Activated CD4-positive, alpha-beta T cell treated with anti-CD3 and anti-CD28 coated beads for 36 hours (primary cell): ENCODE measurements around the gene SORCS2. TPM values are rescaled to one million over a fixed set of nuclear protein-coding genes. Genes with fewer than 3 reads are reported as not detected.
A peak's percentile ranks its signal among the peaks of the same experiment; 100 is the strongest.

Experiments used
- ATAC-seq: fragments of 200-7000 bp; cut with Tn5 transposase; one replicate; pipeline ENCODE4 v1.10.0; 2021; ENCODE audit warnings: mild to moderate bottlenecking, moderate library complexity
- CTCF ChIA-PET: fragments of 350-600 bp; sonication (Branson Sonifier 250); formaldehyde crosslinking; loops from one replicate; lab custom pipeline; 2021; ENCODE audit warnings: antibody characterized with exemption; lab: Charles Lee
- POLR2A ChIA-PET: fragments of 350-600 bp; sonication (Branson Sonifier 250); formaldehyde crosslinking; loops from one replicate; lab custom pipeline; 2021; ENCODE audit warnings: antibody characterized with exemption, inconsistent platforms; lab: Charles Lee
- DNase-seq: peaks from one replicate; pipeline ENCODE4 v3.0.0-alpha.2; 2020
- H3K27ac Mint-ChIP-seq: one replicate; pipeline ENCODE4 v1.8.0; 2021; ENCODE audit warnings: mixed read lengths
- H3K27me3 Mint-ChIP-seq: one replicate; pipeline ENCODE4 v1.8.0; 2021; ENCODE audit warnings: mixed read lengths
- H3K36me3 Mint-ChIP-seq: one replicate; pipeline ENCODE4 v1.8.0; 2021; ENCODE audit warnings: low read depth, mixed read lengths
- H3K4me1 Mint-ChIP-seq: one replicate; pipeline ENCODE4 v1.8.0; 2021; ENCODE audit warnings: mixed read lengths
- H3K4me3 Mint-ChIP-seq: one replicate; pipeline ENCODE4 v1.8.0; 2021; ENCODE audit warnings: mild to moderate bottlenecking, moderate library complexity, mixed read lengths
- H3K9me3 Mint-ChIP-seq: one replicate; pipeline ENCODE4 v1.8.0; 2021; ENCODE audit warnings: low read depth, mixed read lengths
- intact Hi-C, 2 experiments: fragments of 100-400 bp; cut with DNase I in 1 of 2; cut with micrococcal nuclease in 1 of 2; formaldehyde crosslinking; loops; one replicate each; pipeline versions ENCODE4 v1.14.2 to v1.15.1; 2022 to 2024; cut with DNase I, micrococcal nuclease
- total RNA-seq, 2 experiments: library from RNA; stranded (reverse); gene quantifications; one replicate each; pipeline ENCODE4 v1.2.3, GENCODE V29; 2021

The SORCS2 gene
- under 1 TPM in 1 of 2 experiments, not detected in 1; 0.04 TPM for total RNA-seq

GRCh38 chr4:7192252-7193029 is at the start of gene SORCS2:
Gene SORCS2, plus strand, starts transcription at chr4:7192538.
- intact Hi-C loops, result loop anchor here (1.0 to 10.0 kb wide), 8 partner anchors 104 to 792 kb away; no protein-coding TSS in a partner anchor
- peak; percentile 85 for ATAC-seq
- ChIA-PET CTCF (interaction anchor here (0.6 to 1.1 kb wide), 5 partner anchors 19 to 144 kb away, joined by 3 to 4 read pairs (median 3); no protein-coding TSS in a partner anchor), POLR2A (no interaction called here)
- peak; percentile 74 for DNase-seq
- Mint-ChIP-seq H3K4me1 (no peaks in the 10 kb centered on the region), H3K27me3 (peaks cover 45% of the 10 kb centered on the region), H3K4me3 (no peak within 1 kb of the TSS), H3K36me3 (no peaks in the 10 kb centered on the region), H3K27ac (no peak within 1 kb of the TSS), H3K9me3 (no peaks in the 10 kb centered on the region)

DNA sequence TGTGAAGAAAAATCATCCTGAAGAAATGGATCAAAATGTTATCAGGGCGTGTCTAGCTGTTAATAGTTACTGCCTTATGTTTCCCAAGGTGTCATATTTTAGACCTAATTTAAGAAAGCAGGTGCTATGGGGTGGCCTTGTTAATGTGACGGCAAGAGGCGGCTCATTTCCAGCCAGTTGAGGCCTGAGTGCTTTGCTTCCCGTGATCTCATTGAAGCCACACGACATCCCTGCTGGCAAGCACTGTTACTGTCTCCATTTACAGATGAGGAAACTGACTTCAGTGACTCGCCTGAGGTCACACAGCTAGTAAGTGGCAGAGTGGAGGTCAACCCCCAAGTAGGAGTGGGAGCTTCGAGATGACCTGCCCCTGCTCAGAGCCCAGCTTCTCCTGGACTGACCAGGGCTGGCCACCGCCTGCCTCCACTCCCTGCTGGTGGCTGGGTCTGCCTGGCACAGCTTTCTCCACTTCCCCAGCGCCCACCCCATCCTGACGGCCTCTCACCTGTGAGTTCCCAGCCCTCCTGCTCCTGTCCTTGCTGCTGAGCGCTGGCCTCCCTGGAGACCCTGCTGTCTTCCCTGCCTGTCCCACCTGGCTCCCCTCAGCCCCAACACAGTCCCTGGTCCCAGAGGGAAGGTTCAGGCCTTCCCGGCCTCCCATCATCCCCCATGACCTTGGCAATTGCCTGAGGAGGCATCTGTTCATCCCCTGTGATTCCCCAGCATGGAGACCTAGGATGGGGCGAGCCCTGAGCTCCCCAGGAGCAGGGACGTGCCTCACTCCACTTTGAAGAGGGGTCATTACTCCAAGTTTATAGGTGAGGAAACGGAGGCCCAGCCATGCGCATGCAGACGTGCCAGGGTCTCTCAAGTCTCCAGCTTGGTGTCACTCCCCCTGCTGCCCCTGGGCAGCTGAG is 47.7 kb upstream of the SORCS2 start:
- Mint-ChIP-seq H3K4me3 (no peak overlapping the region), H3K27me3 (peaks cover 3% of the 10 kb centered on the region), H3K36me3 (no peaks in the 10 kb centered on the region), H3K27ac (no peak overlapping the region), H3K9me3 (no peaks in the 10 kb centered on the region), H3K4me1 (no peaks in the 10 kb centered on the region)
- intact Hi-C loops, result no loop called here
- ATAC-seq, result no peak
- ChIA-PET CTCF (no interaction called here), POLR2A (no interaction called here)
- no peak for DNase-seq

DNA sequence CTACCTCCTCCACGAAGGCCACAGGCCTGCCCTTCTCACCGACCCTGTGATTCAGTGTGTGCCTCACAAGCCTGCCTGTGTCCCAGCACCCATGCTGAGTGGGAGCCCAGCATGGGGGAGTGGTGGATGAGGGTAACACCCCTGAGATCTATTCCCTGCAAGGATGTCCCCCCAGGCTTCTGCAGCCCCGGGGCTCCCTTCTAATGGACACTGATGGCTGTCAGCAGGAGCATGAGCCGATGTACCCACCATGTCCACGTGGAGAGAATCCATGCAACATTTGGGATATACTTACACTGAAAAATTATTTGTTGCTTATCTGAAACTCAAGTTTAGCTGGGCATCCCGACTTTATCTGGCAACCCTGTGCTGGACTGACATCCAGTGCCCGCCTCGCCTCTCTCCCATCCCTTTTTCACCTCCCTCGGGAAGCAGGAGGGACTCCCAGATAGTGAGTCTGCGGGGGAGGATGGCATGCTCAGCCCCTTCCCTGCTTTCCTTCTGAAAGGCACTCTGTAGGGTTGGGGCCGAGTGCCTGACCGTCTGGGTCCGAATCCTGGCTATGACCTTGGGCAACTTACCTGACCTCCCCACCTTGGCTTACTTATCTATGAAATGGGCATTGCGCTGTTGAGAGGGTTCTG is 46.9 kb upstream of the SORCS2 start:
- ChIA-PET POLR2A (no interaction called here), CTCF (no interaction called here)
- H3K9me3 Mint-ChIP-seq, result no peaks in the 10 kb centered on the region
- no peak overlapping the region for H3K27ac Mint-ChIP-seq
- DNase-seq (no peak), ATAC-seq (no peak)
- H3K36me3 Mint-ChIP-seq, result no peaks in the 10 kb centered on the region
- intact Hi-C loops, result no loop called here
- no peaks in the 10 kb centered on the region for H3K4me1 Mint-ChIP-seq
- peaks cover 3% of the 10 kb centered on the region for H3K27me3 Mint-ChIP-seq
- H3K4me3 Mint-ChIP-seq, result no peak overlapping the region

DNA sequence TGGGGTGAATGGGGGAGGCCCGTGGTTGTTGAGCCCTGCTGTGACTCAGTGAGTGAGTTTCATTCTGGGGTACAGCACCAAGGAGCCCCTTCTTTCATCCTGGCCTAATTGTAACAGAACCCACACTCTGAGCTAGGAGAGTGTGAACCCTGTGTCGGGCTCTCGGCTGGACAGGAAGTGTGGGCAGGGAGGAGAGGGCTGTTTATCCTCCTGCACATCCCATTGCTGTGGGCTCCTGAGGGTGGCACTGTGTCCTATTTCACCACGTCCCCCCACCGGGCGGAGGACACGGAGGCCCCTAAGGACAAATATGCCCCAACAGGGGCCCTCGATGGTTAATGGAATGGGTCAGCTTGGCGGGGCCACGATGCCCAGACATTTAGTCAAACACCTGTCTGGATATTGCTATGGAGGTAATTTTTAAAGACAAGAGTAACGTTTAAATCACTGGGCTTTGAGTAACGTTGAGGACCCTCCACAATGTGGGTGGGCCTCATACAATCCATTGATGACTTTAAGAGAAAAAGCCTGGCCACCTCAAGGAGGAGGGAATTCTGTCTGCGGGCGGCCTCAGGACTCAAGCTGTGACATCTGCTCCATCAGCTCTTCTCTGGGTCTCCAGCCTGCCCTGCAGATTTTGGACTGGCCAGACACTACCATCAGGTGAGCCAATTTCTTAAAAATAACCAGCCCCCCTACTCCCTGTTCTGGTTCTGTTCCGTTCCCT is 46.1 kb upstream of the SORCS2 start:
- ChIA-PET CTCF (interaction anchor here (0.6 kb wide), 1 partner anchor 170 kb away, joined by 3 read pairs; no protein-coding TSS in a partner anchor), POLR2A (no interaction called here)
- H3K36me3 Mint-ChIP-seq, result no peaks in the 10 kb centered on the region
- H3K4me3 Mint-ChIP-seq, result no peak overlapping the region
- H3K27me3 Mint-ChIP-seq, result peaks cover 6% of the 10 kb centered on the region
- DNase-seq (no peak), ATAC-seq (no peak)
- intact Hi-C loops, result no loop called here
- H3K9me3 Mint-ChIP-seq, result no peaks in the 10 kb centered on the region
- H3K27ac Mint-ChIP-seq, result no peak overlapping the region
- H3K4me1 Mint-ChIP-seq, result no peaks in the 10 kb centered on the region

- H3K27ac Mint-ChIP-seq, result no peak overlapping the region
- ATAC-seq, result no peak
- no peaks in the 10 kb centered on the region for H3K36me3 Mint-ChIP-seq
- no peaks in the 10 kb centered on the region for H3K4me1 Mint-ChIP-seq
- intact Hi-C loops, result no loop called here
- H3K27me3 Mint-ChIP-seq, result peaks cover 3% of the 10 kb centered on the region
- POLR2A ChIA-PET, result no interaction called here
- H3K4me3 Mint-ChIP-seq, result no peak overlapping the region
- H3K9me3 Mint-ChIP-seq, result no peaks in the 10 kb centered on the region
- no peak for DNase-seq
- CTCF ChIA-PET, result no interaction called here
Observed at GRCh38 chr4:7146786-7147115, 45.6 kb upstream of the SORCS2 start.

GRCh38 chr4:7147261-7147660 is 45.1 kb upstream of the SORCS2 start:
- Mint-ChIP-seq H3K27ac (no peak overlapping the region), H3K4me1 (no peaks in the 10 kb centered on the region), H3K27me3 (peaks cover 3% of the 10 kb centered on the region), H3K4me3 (no peak overlapping the region), H3K36me3 (no peaks in the 10 kb centered on the region), H3K9me3 (no peaks in the 10 kb centered on the region)
- CTCF ChIA-PET, result interaction anchor here (0.6 kb wide), 1 partner anchor 812 kb away, joined by 3 read pairs; no protein-coding TSS in a partner anchor
- DNase-seq (no peak), ATAC-seq (no peak)
- intact Hi-C loops, result no loop called here
- POLR2A ChIA-PET, result no interaction called here

GRCh38 chr4:7147661-7148310 is 44.6 kb upstream of the SORCS2 start:
- Mint-ChIP-seq H3K27me3 (peaks cover 4% of the 10 kb centered on the region), H3K36me3 (no peaks in the 10 kb centered on the region), H3K4me3 (no peak overlapping the region), H3K4me1 (no peaks in the 10 kb centered on the region), H3K27ac (no peak overlapping the region), H3K9me3 (no peaks in the 10 kb centered on the region)
- intact Hi-C loops, result no loop called here
- ATAC-seq, result no peak
- no peak for DNase-seq
- POLR2A ChIA-PET, result interaction anchor here (0.6 kb wide), 1 partner anchor 249 kb away, joined by 3 read pairs; no protein-coding TSS in a partner anchor
- CTCF ChIA-PET, result interaction anchor here (0.6 kb wide), 1 partner anchor 813 kb away, joined by 3 read pairs; no protein-coding TSS in a partner anchor

DNA sequence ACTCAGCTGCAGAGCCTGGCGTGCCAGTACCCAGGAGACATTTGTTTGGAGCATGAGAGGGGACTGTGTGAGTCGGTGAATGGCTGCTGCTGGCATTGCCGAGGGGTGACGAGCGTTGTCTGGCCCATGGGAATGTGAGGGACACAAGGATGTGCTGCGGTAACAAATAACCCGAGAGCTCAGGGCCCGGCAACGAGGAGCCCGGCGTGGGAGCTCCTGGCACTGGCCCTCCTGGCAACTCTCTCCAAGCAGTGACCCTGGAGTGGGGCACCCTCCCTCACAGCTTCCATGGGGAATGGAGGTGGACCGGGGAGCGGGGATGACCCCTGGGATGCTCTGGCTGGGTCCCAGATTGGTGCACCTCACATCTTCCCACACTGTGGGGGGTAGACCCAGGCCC is 44.0 kb upstream of the SORCS2 start:
- ChIA-PET CTCF (no interaction called here), POLR2A (interaction anchor here (0.6 kb wide), 1 partner anchor 248 kb away, joined by 3 read pairs; no protein-coding TSS in a partner anchor)
- intact Hi-C loops, result no loop called here
- Mint-ChIP-seq H3K4me3 (no peak overlapping the region), H3K27me3 (peaks cover 6% of the 10 kb centered on the region), H3K36me3 (no peaks in the 10 kb centered on the region), H3K4me1 (no peaks in the 10 kb centered on the region), H3K27ac (no peak overlapping the region), H3K9me3 (no peaks in the 10 kb centered on the region)
- DNase-seq (no peak), ATAC-seq (no peak)

GRCh38 chr4:7150036-7150635 is 42.2 kb upstream of the SORCS2 start:
- POLR2A ChIA-PET, result no interaction called here
- ATAC-seq, result no peak
- Mint-ChIP-seq H3K4me3 (no peak overlapping the region), H3K9me3 (no peaks in the 10 kb centered on the region), H3K27ac (no peak overlapping the region), H3K36me3 (no peaks in the 10 kb centered on the region), H3K4me1 (no peaks in the 10 kb centered on the region), H3K27me3 (peaks cover 6% of the 10 kb centered on the region)
- CTCF ChIA-PET, result interaction anchor here (0.6 kb wide), 1 partner anchor 610 kb away, joined by 3 read pairs; no protein-coding TSS in a partner anchor
- intact Hi-C loops, result no loop called here
- DNase-seq, result no peak

GRCh38 chr4:7151668-7152227 is 40.6 kb upstream of the SORCS2 start:
- DNase-seq, result no peak
- ChIA-PET POLR2A (no interaction called here), CTCF (interaction anchor here (0.5 kb wide), 1 partner anchor 312 kb away, joined by 3 read pairs; no protein-coding TSS in a partner anchor)
- Mint-ChIP-seq H3K4me1 (no peaks in the 10 kb centered on the region), H3K27ac (no peak overlapping the region), H3K9me3 (no peaks in the 10 kb centered on the region), H3K4me3 (no peak overlapping the region), H3K36me3 (no peaks in the 10 kb centered on the region), H3K27me3 (peaks cover 14% of the 10 kb centered on the region)
- no peak for ATAC-seq
- intact Hi-C loops, result no loop called here
